MCF 10A (cell line): ENCODE data around the gene MED13L. TPM values are rescaled to one million over a fixed set of nuclear protein-coding genes. Genes with fewer than 3 reads are reported as not detected.

Source experiments
- BruUV-seq: library from RNA; stranded (reverse); fragments of 400-500 nt; replicated peaks from 2 replicates; lab custom pipeline; 2021; lab: Mats Ljungman, UMichigan
- CTCF ChIA-PET: fragments of 300-600 bp; sonication (Branson Sonifier 250); formaldehyde crosslinking; extraction: SDS; loops from one replicate; lab custom pipeline; 2021; ENCODE audit warnings: antibody characterized with exemption, inconsistent platforms; lab: Yijun Ruan, JAX
- POLR2A ChIA-PET: fragments of 300-600, 350-650 bp; sonication (Branson Sonifier 250); formaldehyde crosslinking; extraction: SDS; loops from one replicate; lab custom pipeline; 2020; ENCODE audit warnings: antibody characterized with exemption, inconsistent platforms; lab: Yijun Ruan, JAX
- DNase-seq: peaks from one replicate; pipeline ENCODE4 v3.0.0-alpha.2; 2018; ENCODE audit not compliant: unreplicated experiment
- H3K27ac Mint-ChIP-seq: one replicate; pipeline ENCODE4 v1.8.0; 2022; ENCODE audit warnings: mild to moderate bottlenecking, low read depth, mixed read lengths; ENCODE audit not compliant: unreplicated experiment
- H3K27me3 Mint-ChIP-seq: one replicate; pipeline ENCODE4 v1.8.0; 2022; ENCODE audit warnings: mixed read lengths; ENCODE audit not compliant: insufficient read depth, unreplicated experiment
- H3K36me3 Mint-ChIP-seq: one replicate; pipeline ENCODE4 v1.8.0; 2022; ENCODE audit warnings: mild to moderate bottlenecking, moderate library complexity, mixed read lengths; ENCODE audit not compliant: insufficient read depth, unreplicated experiment
- H3K4me1 Mint-ChIP-seq: one replicate; pipeline ENCODE4 v1.8.0; 2022; ENCODE audit warnings: mixed read lengths; ENCODE audit not compliant: insufficient read depth, unreplicated experiment
- H3K4me3 Mint-ChIP-seq: one replicate; pipeline ENCODE4 v1.8.0; 2022; ENCODE audit warnings: mild to moderate bottlenecking, moderate library complexity, mixed read lengths; ENCODE audit not compliant: unreplicated experiment
- H3K9me3 Mint-ChIP-seq: one replicate; pipeline ENCODE4 v1.8.0; 2022; ENCODE audit warnings: mixed read lengths; ENCODE audit not compliant: unreplicated experiment
- intact Hi-C: fragments of 100-400 bp; cut with micrococcal nuclease; formaldehyde crosslinking; loops from 2 replicates; pipeline ENCODE4 v1.14.1; 2022
- total RNA-seq: library from RNA; stranded (reverse); gene quantifications from 2 replicates; pipeline ENCODE4 v1.2.3, GENCODE V29; 2022
- TF ChIP-seq, protein P1 (sequence below): fragments of 200-600 bp; IDR thresholded peaks from one replicate; pipeline ENCODE4 v1.8.0; 2022; ENCODE audit warnings: antibody characterized with exemption, mild to moderate bottlenecking; ENCODE audit not compliant: unreplicated experiment

MED13L gene
- total RNA-seq, 1 experiment from 2014 or later, result 91.6 TPM

GRCh38 chr12:116310082-116310481, 32.6 kb upstream of the MED13L start:
- intact Hi-C loops, result no loop called here
- H3K4me3 Mint-ChIP-seq, result no peak overlapping the region
- no peak overlapping the region for H3K27ac Mint-ChIP-seq
- POLR2A ChIA-PET, result interaction anchor here (0.5 to 0.7 kb wide), 2 partner anchors 8 to 251 kb away, joined by 3 read pairs; no protein-coding TSS in a partner anchor
- no peak for DNase-seq
- BruUV-seq, result no TSS peak
- H3K27me3 Mint-ChIP-seq, result no peaks in the 10 kb centered on the region
- TF ChIP-seq, protein P1, sequence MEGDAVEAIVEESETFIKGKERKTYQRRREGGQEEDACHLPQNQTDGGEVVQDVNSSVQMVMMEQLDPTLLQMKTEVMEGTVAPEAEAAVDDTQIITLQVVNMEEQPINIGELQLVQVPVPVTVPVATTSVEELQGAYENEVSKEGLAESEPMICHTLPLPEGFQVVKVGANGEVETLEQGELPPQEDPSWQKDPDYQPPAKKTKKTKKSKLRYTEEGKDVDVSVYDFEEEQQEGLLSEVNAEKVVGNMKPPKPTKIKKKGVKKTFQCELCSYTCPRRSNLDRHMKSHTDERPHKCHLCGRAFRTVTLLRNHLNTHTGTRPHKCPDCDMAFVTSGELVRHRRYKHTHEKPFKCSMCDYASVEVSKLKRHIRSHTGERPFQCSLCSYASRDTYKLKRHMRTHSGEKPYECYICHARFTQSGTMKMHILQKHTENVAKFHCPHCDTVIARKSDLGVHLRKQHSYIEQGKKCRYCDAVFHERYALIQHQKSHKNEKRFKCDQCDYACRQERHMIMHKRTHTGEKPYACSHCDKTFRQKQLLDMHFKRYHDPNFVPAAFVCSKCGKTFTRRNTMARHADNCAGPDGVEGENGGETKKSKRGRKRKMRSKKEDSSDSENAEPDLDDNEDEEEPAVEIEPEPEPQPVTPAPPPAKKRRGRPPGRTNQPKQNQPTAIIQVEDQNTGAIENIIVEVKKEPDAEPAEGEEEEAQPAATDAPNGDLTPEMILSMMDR, result no peak
- CTCF ChIA-PET, result interaction anchor here (0.7 kb wide), 1 partner anchor 175 kb away, joined by 6 read pairs; no protein-coding TSS in a partner anchor
- H3K36me3 Mint-ChIP-seq, result no peaks in the 10 kb centered on the region
- H3K4me1 Mint-ChIP-seq, result no peaks in the 10 kb centered on the region
- H3K9me3 Mint-ChIP-seq, result no peaks in the 10 kb centered on the region

DNA sequence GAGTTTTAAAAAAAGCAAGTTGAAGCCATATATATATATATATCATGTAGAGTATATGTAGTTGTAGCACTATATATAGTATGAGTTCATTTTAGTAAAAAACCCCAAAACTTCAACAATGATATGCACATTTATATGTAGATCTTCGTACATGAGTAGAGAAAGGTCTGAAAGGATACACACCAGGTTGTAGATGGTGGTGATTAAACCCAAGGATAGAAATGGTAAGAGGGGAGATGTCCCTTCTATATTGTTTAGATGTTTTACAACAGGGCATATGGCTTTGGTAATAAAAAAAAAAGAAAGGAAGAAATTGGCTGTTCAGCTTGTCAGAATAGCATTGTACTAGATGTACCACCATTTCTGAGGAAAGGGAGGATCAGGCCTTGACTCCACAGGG, 31.9 kb upstream of the MED13L start:
- no peak overlapping the region for H3K27ac Mint-ChIP-seq
- DNase-seq, result no peak
- BruUV-seq, result no TSS peak
- ChIA-PET POLR2A (interaction anchor here (0.5 to 2.6 kb wide), 4 partner anchors 8 to 183 kb away, joined by 3 to 8 read pairs (median 3); no protein-coding TSS in a partner anchor), CTCF (interaction anchor here (0.5 to 0.7 kb wide), 2 partner anchors 18 to 176 kb away, joined by 3 to 6 read pairs; no protein-coding TSS in a partner anchor)
- no peaks in the 10 kb centered on the region for H3K36me3 Mint-ChIP-seq
- TF ChIP-seq, protein P1, result no peak
- H3K9me3 Mint-ChIP-seq, result no peaks in the 10 kb centered on the region
- H3K27me3 Mint-ChIP-seq, result no peaks in the 10 kb centered on the region
- H3K4me3 Mint-ChIP-seq, result no peak overlapping the region
- H3K4me1 Mint-ChIP-seq, result no peaks in the 10 kb centered on the region
- intact Hi-C loops, result no loop called here

DNA sequence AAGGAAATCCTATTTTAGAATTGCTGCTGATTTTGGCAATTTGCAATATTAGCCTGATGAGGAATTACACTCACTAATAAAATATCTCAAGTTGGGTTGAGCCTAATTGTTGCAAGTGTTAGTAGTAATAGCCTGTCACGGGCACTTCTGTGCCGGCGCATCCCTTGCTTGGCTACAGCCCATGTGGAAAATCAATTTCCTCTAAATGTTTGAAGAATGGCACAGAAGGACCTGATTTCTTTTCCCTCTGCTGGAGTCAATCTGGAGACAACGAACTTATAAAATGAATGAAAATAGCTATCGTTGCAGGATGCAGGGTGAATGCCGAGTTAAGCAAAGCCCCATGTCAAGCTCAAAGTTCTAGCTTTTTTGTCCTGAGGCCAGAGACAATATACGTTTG, 31.2 kb upstream of the MED13L start:
- ChIA-PET CTCF (interaction anchor here (0.5 kb wide), 1 partner anchor 19 kb away, joined by 3 read pairs; no protein-coding TSS in a partner anchor), POLR2A (interaction anchor here (0.5 to 2.6 kb wide), 2 partner anchors 9 to 184 kb away, joined by 3 to 8 read pairs; no protein-coding TSS in a partner anchor)
- TF ChIP-seq, protein P1, result no peak
- H3K4me3 Mint-ChIP-seq, result no peak overlapping the region
- DNase-seq, result no peak
- no peak overlapping the region for H3K27ac Mint-ChIP-seq
- BruUV-seq, result no TSS peak
- H3K36me3 Mint-ChIP-seq, result no peaks in the 10 kb centered on the region
- peaks cover 5% of the 10 kb centered on the region for H3K4me1 Mint-ChIP-seq
- no peaks in the 10 kb centered on the region for H3K9me3 Mint-ChIP-seq
- H3K27me3 Mint-ChIP-seq, result no peaks in the 10 kb centered on the region
- intact Hi-C loops, result no loop called here

DNA sequence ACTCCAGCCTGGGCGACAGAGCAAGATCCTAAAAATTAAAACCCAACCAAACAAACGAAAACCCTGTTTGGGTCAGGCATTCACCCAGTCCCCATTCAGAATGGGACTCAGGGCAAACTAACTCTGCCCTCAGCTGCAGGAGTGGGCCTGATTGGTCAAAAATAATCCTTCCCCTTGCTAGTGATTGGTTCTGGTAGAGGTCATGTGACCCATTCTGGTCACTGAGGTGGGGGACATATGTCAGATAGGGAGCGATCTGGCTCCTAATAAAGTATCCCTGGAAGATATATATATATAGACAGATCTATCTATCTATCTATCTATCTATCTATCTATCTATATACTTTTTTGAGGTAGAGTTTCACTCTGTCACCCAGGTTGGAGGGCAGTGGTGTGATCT, 29.5 kb upstream of the MED13L start:
- no peak for DNase-seq
- Mint-ChIP-seq H3K9me3 (no peaks in the 10 kb centered on the region), H3K27me3 (no peaks in the 10 kb centered on the region), H3K4me3 (no peak overlapping the region), H3K36me3 (no peaks in the 10 kb centered on the region), H3K4me1 (peaks cover 6% of the 10 kb centered on the region), H3K27ac (no peak overlapping the region)
- ChIA-PET POLR2A (interaction anchor here (2.6 kb wide), 1 partner anchor 11 kb away, joined by 8 read pairs; no protein-coding TSS in a partner anchor), CTCF (interaction anchor here (0.7 kb wide), 1 partner anchor 319 kb away, joined by 3 read pairs; no protein-coding TSS in a partner anchor)
- TF ChIP-seq, protein P1, result no peak
- intact Hi-C loops, result no loop called here
- BruUV-seq, result no TSS peak
